Subcutaneous adipose tissue (tissue), 4 donors: ENCODE measurements around the gene SMIM29. TPM values are rescaled to one million over a fixed set of nuclear protein-coding genes. Genes with fewer than 3 reads are reported as not detected.

Source experiments
- CTCF ChIP-seq: fragments of 450-650 bp; IDR thresholded peaks from one replicate; pipeline ENCODE4 v1.5.1; 2016; ENCODE audit warnings: low read depth, mild to moderate bottlenecking, control low read depth, antibody characterized with exemption, moderate library complexity
- total RNA-seq, 4 donors: library from RNA; depleted of rRNA; stranded (reverse); fragments of >200 nt; gene quantifications; one replicate each; pipeline ENCODE4 v1.1.0, GENCODE V29; 2016

Gene SMIM29
- total RNA-seq, 4 donors from 2014 or later = 11.3 to 23.3 (median 19.5) TPM

- TF ChIP-seq CTCF = no peak
Observed at GRCh38 chr6:34229877-34230276, 18.9 kb downstream of the SMIM29 start.

GRCh38 chr6:34227761-34228421, 20.9 kb downstream of the SMIM29 start:
- no peak for TF ChIP-seq CTCF

DNA sequence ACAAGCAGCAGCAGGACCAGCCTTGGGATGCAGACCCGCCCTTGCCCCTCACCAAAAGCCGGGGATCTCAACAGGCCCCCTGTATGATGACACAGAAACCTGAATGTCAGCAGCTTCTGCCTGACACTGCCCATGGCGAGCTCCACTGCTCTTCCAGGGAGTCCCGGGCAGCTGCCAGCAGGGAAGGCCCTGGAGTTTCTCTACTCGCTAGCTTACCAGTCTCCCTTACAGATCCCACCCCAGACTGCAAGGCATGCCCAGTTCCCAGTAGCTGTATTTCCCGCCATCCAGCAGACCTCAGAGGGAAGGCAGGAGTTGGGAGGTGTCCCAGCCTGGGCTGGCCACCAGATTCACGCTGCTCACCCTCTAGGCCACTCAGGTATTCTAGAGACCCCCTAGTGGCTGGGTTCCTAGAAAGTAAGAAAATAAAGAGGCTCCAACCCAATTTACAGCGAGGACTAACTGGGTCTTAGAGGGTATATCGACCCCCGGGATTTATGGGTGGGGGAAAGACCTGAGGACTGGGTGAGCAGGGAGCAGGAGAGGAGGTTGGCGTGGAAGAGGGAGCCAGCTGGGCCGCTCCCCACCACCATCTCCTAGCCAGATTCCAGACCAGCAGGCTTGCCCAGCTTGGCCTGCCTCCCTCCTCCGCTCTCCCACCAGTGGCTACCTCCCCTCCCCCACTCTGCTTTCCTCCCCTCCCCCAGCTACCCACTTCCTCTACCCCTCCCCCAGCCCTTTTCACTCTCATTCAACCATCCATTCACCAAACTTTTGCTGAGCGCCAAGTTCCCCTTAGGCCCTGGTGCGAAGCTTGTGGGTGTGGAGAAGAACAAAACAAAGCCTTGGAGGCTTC, 21.8 kb downstream of the SMIM29 start:
- no peak for TF ChIP-seq CTCF

DNA sequence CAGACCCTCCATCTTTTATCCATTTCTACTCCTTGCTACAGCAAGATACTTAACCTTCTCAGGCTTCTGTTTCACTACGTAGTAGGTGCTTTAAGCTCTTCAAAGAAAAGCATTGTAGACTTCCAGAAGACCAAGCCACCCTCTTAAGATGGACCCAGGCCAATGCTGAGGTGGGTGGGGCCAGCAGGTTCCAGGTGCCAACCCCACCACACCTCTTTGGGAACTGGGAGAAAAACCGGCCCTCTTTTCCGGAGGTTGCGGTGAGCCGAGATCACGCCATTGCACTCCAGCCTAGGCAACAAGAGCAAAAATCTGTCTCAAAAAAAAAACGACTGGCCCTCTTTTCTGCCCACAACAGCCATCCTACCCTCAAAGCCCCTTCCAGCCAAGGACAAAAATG, 22.7 kb downstream of the SMIM29 start:
- no peak for TF ChIP-seq CTCF

GRCh38 chr6:34225551-34225950, 23.3 kb downstream of the SMIM29 start:
- TF ChIP-seq CTCF = no peak

DNA sequence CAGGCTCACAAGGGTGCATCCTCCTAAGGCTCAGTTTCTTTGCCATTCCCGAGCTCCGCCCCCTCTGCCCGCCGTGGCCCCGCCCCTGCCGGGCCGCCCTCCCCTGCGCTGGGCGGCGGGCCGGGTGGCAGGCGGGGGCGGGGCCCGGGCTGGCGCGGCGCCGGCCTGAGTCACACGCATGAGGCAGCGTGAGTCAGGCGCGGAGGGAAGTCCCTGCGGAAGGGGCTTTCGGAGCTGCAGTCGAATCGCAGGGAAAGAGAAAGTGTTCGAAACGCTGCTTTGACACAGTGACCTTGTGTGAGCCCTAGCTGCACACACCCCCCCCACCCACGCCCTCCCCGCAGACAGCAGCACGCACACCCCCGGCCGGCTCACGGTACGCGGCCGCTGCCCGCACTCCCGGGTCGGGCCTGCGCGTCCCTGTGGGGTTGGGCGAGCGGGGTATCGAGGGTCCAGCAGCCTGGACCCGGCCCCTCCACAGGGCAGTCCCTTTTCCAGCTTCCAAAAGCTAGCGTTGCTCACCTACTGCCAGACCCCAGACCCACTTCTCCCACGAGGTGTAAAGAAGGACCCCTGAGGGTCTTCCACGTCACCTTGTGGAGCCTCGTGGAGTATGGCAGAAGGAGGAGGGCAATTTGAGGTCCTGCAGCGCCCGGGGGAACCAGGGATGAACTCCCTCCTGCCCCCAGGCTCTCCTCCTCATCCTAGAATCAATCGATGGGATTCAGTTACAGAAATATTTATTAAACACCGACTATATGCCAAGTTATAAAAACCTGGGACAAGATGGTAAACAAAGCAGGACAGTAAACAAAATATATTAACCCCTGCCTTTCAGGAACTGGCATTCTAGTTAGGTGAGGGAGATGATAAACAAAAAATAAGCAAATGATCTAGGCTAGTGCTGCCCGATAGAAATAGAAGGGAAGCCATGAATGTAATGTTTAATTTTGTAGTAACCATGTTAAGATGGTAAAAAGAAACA, 24.6 kb downstream of the SMIM29 start:
- TF ChIP-seq CTCF = no peak
